ENCODE measurements around the gene RIMS1.

DNA sequence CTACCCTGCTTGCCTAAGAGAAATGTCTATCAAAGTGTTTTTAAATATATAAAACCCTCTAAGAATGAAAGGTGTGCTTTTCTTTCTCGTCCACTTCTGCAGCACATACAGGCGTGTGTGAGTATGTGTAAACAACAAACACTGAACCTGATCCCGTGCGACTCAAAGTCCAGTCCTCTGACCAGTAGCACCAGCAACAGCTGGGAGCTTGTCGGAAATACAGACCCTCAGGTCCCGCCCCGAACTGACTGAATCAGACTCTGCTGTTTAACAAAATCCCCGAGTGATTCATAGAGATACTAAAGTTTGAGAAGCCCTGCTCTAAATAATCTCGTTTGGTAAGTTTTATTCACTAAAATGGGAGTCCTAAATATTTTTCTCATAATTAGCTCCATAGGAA, 527.5 kb downstream of the RIMS1 start:
- no peak for TF ChIP-seq POLR2A (IDR thresholded peaks at IDR 0.05)
- no peak for TF ChIP-seq CTCF (IDR thresholded peaks at IDR 0.05)
